GM10248 (cell line): Measurements from ENCODE around the gene NDRG2.

Experiments used
- CTCF ChIA-PET: fragments of 300-600 bp; sonication (Branson Sonifier 250); formaldehyde crosslinking; extraction: SDS; loops from one replicate; lab custom pipeline; 2021; ENCODE audit warnings: antibody characterized with exemption; lab: Yijun Ruan, JAX
- POLR2A ChIA-PET: fragments of 350-650 bp; sonication (Branson Sonifier 250); formaldehyde crosslinking; extraction: SDS; loops from one replicate; lab custom pipeline; 2020; ENCODE audit warnings: antibody characterized with exemption; lab: Yijun Ruan, JAX
- DNase-seq: peaks from one replicate; pipeline ENCODE4 v3.0.0; 2012; ENCODE audit errors: extremely low spot score
- CTCF ChIP-seq: IDR thresholded peaks from 2 replicates; pipeline ENCODE4 v1.5.1; 2012; ENCODE audit warnings: mild to moderate bottlenecking, low read depth; ENCODE audit errors: extremely low read depth, missing control alignments, control extremely low read depth

The NDRG2 gene

DNA sequence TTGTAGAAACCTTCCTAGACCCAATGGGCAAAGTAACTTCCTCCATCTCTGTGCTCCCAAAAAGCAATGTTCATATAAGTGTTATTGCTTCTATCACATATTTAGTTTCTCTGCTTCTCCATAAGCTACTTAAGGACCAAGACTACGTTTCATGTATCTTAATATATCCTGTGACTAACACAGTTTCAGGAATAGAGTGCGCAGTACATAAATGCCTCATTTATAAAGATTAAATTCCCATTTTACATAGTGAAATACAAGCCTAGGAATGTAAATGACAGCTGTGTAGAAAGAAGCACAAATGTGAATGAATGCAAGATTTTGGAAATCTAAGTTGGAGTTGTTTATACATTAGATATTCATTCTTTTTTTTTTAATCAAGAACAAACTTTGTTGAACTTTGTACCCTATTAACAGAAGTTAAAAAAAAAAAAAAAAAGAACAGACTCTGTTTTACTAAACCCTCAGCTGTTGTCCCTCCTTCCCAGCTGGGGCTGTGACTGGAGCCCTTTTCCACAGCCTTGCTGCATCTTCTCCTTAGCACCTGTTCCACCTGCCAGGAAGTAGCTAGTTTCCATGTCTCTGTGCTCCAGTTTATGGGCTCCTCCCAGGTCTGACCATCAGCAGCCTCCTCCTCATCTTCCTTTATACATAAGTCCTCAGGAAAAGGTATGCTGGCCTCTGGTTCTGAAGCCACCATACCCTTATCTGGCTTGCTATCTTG is 42.1 kb downstream of the NDRG2 start:
- POLR2A ChIA-PET = no interaction called here

DNA sequence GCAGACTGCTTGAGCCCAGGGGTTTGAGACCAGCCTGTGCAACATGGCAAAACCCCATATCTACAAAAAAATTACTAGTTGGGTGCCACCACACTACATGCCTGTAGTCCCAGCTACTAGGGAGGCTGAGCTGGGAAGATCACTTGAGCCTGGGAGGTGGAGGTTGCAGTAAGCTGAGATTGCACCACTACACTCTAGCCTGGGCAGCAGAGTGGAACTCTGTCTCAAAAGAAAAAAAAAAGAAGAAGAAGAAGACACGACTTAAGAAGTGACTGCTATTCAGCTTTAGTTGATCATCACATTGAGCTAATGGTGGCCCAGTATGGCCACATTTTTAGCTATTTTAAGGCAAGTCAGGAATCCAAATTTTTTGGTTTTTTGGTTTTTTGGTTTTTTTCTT is 44.0 kb downstream of the NDRG2 start:
- no peak for TF ChIP-seq CTCF
- POLR2A ChIA-PET = no interaction called here
- no peak for DNase-seq
- CTCF ChIA-PET = interaction anchor here (1.2 to 9.6 kb wide), 4 partner anchors 9 to 111 kb away, joined by 3 to 102 read pairs (median 4); partner anchors contain the start of gene ARHGEF40

More for the DNA sequence above, 42.1 kb downstream of the NDRG2 start:
- CTCF ChIA-PET = interaction anchor here (1.0 to 9.6 kb wide), 4 partner anchors 11 to 115 kb away, joined by 3 to 102 read pairs (median 5); no protein-coding TSS in a partner anchor
- TF ChIP-seq CTCF = no peak
- DNase-seq = no peak

DNA sequence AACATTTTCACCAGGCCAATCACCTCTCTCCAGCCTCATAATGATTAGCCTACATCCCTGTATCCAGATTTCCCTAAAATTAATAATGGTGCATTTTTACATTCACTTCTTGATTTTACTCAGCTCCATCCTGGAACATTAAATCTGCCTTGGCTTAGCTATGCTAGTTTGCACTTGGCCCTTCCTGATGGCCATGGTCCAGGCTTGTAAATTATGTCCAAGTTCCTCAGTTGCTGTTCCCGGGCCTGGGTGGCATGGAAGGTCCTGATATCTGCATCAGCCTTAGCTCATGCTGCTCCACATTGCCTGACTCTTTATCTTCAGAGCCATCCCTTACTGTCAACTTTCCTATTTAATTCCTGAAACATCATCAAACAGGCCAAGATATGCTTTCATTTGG is 46.2 kb downstream of the NDRG2 start:
- no peak for TF ChIP-seq CTCF
- ChIA-PET POLR2A (no interaction called here), CTCF (interaction anchor here (1.0 to 1.9 kb wide), 6 partner anchors 8 to 357 kb away, joined by 3 to 8 read pairs (median 3); no protein-coding TSS in a partner anchor)

DNA sequence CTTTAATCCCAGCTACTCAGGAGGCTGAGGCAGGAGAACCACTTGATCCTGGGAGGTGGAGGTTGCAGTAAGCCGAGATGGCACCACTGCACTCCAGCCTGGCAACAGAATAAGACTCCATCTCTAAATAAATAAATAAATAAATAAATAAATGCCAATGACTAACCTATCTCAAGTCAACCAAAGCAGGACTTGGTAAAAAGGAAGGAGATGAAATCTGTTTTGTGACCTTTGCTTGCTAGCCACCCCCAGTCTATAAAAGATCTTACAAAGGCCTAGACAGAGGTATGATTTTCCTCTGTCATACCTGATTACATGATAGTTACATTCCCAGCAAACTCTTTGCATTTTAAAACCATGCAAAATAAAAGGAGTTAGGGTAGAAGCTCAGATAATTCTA is 48.6 kb downstream of the NDRG2 start:
- ChIA-PET POLR2A (no interaction called here), CTCF (interaction anchor here (7.3 kb wide), 1 partner anchor 117 kb away, joined by 98 read pairs; no protein-coding TSS in a partner anchor)
- DNase-seq = no peak
- TF ChIP-seq CTCF = no peak

More for the DNA sequence above, 46.2 kb downstream of the NDRG2 start:
- no peak for DNase-seq

GRCh38 chr14:20973501-20973900 is 51.4 kb downstream of the NDRG2 start:
- ChIA-PET CTCF (interaction anchor here (0.8 to 7.3 kb wide), 10 partner anchors 11 to 386 kb away, joined by 3 to 102 read pairs (median 15); partner anchors contain the start of gene RNASE11), POLR2A (no interaction called here)
- DNase-seq = no peak
- no peak for TF ChIP-seq CTCF

GRCh38 chr14:20971705-20972021 is 53.2 kb downstream of the NDRG2 start:
- CTCF ChIA-PET = interaction anchor here (0.8 to 7.3 kb wide), 50 partner anchors 8 to 639 kb away, joined by 3 to 102 read pairs (median 6); partner anchors contain the start of genes ARHGEF40, EDDM3B, PARP2 and TMEM253
- TF ChIP-seq CTCF = no peak
- no peak for DNase-seq
- POLR2A ChIA-PET = no interaction called here
